ENCODE data around the gene LIMS4.
"Not testable (repeated sequence)": the region's sequence is repeated elsewhere in the genome, so short reads cannot be mapped to it uniquely, and the experiment has no call there.

DNA sequence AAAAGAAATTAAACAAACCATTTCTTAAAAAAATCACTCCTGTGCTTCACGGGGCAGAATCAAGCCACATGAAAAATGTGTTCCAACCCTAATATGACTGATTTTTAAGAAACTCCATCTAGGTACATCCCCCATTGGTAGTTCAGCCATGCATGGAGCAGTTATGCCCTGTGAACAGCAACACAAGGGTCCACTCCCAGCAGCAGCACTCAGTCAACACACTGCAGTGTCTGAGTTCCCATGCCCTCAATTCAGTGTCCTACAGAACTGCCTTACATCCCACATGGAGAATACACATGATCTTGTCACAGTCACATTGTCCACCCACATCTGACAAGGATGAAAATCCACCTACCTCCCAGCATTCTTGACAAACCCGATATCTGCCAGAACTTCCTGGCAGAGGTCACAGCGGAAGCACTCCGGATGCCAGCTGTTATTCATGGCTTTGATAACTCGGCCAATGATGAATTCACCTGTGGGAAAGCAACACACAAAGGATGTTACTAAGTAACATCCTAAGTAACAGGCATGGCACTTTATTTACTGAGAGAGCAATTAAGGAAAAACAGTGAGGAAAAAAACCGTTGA lies 17.4 kb downstream of the LIMS4 start:
- TF ChIP-seq, protein P1, sequence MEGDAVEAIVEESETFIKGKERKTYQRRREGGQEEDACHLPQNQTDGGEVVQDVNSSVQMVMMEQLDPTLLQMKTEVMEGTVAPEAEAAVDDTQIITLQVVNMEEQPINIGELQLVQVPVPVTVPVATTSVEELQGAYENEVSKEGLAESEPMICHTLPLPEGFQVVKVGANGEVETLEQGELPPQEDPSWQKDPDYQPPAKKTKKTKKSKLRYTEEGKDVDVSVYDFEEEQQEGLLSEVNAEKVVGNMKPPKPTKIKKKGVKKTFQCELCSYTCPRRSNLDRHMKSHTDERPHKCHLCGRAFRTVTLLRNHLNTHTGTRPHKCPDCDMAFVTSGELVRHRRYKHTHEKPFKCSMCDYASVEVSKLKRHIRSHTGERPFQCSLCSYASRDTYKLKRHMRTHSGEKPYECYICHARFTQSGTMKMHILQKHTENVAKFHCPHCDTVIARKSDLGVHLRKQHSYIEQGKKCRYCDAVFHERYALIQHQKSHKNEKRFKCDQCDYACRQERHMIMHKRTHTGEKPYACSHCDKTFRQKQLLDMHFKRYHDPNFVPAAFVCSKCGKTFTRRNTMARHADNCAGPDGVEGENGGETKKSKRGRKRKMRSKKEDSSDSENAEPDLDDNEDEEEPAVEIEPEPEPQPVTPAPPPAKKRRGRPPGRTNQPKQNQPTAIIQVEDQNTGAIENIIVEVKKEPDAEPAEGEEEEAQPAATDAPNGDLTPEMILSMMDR (IDR thresholded peaks at IDR 0.05) = not testable (repeated sequence)
- TF ChIP-seq POLR2AphosphoS5, POLR2A (IDR thresholded peaks at IDR 0.05): not testable (repeated sequence)

Data from upper lobe of left lung (tissue), 4 donors.